Measurements from ENCODE around the gene SETBP1.

The SETBP1 gene

DNA sequence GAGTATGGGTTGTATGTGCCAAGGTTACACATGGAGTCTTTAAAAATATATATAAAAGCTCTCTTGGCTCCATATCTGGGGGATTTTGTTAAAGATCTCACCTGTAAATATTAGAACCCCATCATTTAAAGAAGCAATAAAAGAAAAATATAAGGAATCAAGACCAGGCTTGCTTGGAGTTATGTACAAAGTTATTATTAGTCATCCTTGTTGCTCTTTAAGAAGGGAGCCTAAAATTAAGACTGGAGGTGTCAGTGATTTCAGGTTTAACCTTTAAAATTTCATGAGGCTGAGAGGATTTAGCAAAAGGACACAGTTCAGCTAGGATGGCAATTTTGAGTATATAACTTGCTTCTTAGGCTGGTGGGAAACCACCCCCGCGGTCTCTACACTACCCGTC lies 181.4 kb downstream of the SETBP1 start:
- no peak for ATAC-seq
- TF ChIP-seq, protein P1, sequence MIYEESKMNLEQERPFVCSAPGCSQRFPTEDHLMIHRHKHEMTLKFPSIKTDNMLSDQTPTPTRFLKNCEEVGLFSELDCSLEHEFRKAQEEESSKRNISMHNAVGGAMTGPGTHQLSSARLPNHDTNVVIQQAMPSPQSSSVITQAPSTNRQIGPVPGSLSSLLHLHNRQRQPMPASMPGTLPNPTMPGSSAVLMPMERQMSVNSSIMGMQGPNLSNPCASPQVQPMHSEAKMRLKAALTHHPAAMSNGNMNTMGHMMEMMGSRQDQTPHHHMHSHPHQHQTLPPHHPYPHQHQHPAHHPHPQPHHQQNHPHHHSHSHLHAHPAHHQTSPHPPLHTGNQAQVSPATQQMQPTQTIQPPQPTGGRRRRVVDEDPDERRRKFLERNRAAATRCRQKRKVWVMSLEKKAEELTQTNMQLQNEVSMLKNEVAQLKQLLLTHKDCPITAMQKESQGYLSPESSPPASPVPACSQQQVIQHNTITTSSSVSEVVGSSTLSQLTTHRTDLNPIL (CRISPR knock-in tag; IDR thresholded peaks at IDR 0.05; ENCODE audit: low read depth), result no peak
- TF ChIP-seq, protein P2, sequence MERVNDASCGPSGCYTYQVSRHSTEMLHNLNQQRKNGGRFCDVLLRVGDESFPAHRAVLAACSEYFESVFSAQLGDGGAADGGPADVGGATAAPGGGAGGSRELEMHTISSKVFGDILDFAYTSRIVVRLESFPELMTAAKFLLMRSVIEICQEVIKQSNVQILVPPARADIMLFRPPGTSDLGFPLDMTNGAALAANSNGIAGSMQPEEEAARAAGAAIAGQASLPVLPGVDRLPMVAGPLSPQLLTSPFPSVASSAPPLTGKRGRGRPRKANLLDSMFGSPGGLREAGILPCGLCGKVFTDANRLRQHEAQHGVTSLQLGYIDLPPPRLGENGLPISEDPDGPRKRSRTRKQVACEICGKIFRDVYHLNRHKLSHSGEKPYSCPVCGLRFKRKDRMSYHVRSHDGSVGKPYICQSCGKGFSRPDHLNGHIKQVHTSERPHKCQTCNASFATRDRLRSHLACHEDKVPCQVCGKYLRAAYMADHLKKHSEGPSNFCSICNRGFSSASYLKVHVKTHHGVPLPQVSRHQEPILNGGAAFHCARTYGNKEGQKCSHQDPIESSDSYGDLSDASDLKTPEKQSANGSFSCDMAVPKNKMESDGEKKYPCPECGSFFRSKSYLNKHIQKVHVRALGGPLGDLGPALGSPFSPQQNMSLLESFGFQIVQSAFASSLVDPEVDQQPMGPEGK (CRISPR knock-in tag; IDR thresholded peaks at IDR 0.05; ENCODE audit: borderline replicate concordance), result no peak
- TF ChIP-seq CSDC2 (CRISPR knock-in tag; IDR thresholded peaks at IDR 0.05) (no peak), GLIS3 (CRISPR knock-in tag; IDR thresholded peaks at IDR 0.05) (no peak)

DNA sequence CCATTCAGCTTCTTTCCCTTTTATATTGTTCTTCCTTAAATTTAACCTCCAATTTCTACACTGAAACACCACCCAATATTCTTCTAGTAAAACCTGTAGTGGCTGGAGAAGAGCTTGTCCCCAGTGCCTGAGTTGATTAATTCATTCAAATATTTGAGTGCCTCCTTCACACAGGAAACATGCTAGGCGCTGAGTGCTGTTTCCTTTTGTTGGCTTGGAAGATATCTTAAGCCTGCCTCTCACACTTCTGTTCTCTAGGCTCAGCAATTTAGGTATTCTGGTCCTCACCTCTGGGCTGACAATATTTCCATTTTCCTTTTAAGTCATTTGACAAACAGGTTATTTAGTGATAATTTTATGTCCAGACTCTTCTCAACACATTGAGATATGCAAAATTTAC lies 185.4 kb downstream of the SETBP1 start:
- TF ChIP-seq ZFP30 (CRISPR knock-in tag; IDR thresholded peaks at IDR 0.05) (no peak), ZC3H10 (CRISPR knock-in tag; IDR thresholded peaks at IDR 0.05) (no peak), ZNF565 (CRISPR knock-in tag; conservative IDR thresholded peaks at IDR 0.05; ENCODE audit: low read depth) (no peak), TCF4 (CRISPR knock-in tag; IDR thresholded peaks at IDR 0.05; ENCODE audit: borderline replicate concordance) (no peak), OSR1 (CRISPR knock-in tag; IDR thresholded peaks at IDR 0.05) (no peak), TOX (CRISPR knock-in tag; IDR thresholded peaks at IDR 0.05; ENCODE audit: borderline replicate concordance) (no peak), ZNF8 (CRISPR knock-in tag; IDR thresholded peaks at IDR 0.05) (no peak), PPARA (CRISPR knock-in tag; IDR thresholded peaks at IDR 0.05; ENCODE audit: borderline replicate concordance) (no peak)
- no peak for ATAC-seq

DNA sequence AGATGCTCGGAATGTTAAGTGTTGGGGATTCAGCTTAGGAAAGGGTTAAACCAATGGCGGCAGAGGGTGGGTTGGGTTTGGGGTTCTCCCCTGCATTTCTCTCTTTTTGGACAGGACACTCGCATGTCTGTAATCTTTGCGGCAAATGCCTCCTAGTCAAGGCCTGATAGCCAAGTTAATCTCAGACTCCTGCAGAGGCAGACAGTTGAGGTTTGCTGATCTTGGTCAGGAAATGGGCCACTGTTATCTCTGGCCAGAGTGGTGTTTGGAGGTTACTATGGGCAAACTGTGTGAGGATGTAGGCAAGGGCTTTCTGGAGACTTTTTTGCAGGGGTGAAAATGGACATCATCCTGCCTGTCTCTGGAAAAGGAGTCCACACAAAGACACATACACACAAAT lies 188.8 kb downstream of the SETBP1 start:
- TF ChIP-seq RARB (CRISPR knock-in tag; IDR thresholded peaks at IDR 0.05), result no peak
- TF ChIP-seq ARNTL (CRISPR knock-in tag; IDR thresholded peaks at IDR 0.05; ENCODE audit: borderline replicate concordance, low read depth), result no peak
- no peak for TF ChIP-seq GLIS3 (CRISPR knock-in tag; IDR thresholded peaks at IDR 0.05)
- TF ChIP-seq TOX (CRISPR knock-in tag; IDR thresholded peaks at IDR 0.05; ENCODE audit: borderline replicate concordance), result no peak
- TF ChIP-seq PPARA (CRISPR knock-in tag; IDR thresholded peaks at IDR 0.05; ENCODE audit: borderline replicate concordance), result no peak
- TF ChIP-seq ZC3H10 (CRISPR knock-in tag; IDR thresholded peaks at IDR 0.05), result no peak
- no peak for TF ChIP-seq ISL1 (CRISPR knock-in tag; IDR thresholded peaks at IDR 0.05)
- no peak for TF ChIP-seq ZFP3 (CRISPR knock-in tag; IDR thresholded peaks at IDR 0.05)
- TF ChIP-seq, protein P3, sequence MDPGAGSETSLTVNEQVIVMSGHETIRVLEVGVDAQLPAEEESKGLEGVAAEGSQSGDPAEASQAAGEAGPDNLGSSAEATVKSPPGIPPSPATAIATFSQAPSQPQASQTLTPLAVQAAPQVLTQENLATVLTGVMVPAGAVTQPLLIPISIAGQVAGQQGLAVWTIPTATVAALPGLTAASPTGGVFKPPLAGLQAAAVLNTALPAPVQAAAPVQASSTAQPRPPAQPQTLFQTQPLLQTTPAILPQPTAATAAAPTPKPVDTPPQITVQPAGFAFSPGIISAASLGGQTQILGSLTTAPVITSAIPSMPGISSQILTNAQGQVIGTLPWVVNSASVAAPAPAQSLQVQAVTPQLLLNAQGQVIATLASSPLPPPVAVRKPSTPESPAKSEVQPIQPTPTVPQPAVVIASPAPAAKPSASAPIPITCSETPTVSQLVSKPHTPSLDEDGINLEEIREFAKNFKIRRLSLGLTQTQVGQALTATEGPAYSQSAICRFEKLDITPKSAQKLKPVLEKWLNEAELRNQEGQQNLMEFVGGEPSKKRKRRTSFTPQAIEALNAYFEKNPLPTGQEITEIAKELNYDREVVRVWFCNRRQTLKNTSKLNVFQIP (CRISPR knock-in tag; IDR thresholded peaks at IDR 0.05; ENCODE audit: borderline replicate concordance, low read depth), result no peak
- no peak for TF ChIP-seq CSDC2 (CRISPR knock-in tag; IDR thresholded peaks at IDR 0.05)
- no peak for TF ChIP-seq ZNF70 (CRISPR knock-in tag; IDR thresholded peaks at IDR 0.05)
- no peak for TF ChIP-seq OSR1 (CRISPR knock-in tag; IDR thresholded peaks at IDR 0.05)
- no peak for TF ChIP-seq TCF4 (CRISPR knock-in tag; IDR thresholded peaks at IDR 0.05; ENCODE audit: borderline replicate concordance)
- no peak for TF ChIP-seq BACH2 (CRISPR knock-in tag; IDR thresholded peaks at IDR 0.05; ENCODE audit: borderline replicate concordance)
- no peak for TF ChIP-seq ESRRG (CRISPR knock-in tag; IDR thresholded peaks at IDR 0.05)
- no peak for TF ChIP-seq ZNF8 (CRISPR knock-in tag; IDR thresholded peaks at IDR 0.05)
- ATAC-seq, result no peak

DNA sequence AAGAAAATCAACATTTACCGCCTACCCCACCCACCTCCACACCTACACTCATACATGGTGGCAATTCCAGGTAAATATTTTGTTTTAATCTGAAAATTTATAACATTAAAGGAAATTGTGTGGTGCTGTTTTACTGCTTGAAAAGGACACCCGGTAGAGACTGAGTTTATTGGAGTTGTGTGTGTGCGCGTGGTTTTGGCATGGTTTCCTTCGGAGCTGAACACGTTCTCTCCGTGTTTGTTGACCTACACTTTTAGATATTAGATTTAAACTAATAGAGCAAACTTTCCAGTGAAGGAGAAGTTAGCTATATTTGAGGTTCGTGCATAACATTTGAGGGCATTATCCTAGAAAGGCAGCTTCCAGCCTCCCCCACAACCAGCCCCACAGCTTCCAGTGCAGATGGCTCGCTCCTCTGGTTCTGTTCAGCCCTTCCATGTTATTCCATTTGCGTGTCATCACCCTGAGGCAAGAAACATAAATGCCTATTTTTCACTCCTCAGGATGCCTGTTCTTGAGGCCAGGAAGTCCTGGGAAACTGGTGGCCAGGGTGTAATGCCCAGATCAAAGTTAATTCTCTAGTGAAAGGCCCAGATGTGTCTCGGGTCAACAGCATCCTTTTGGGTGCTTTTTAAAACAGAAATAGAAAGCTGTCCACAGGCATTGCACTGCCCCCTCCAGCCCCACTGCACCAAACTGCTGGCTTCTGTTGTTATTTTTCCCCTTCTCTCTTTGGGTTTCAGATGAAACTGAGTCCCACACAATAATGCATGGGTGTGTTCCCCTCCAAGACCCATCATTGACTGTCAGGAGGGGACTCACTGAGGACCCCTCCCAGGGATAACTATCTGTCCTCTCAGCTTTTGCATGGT lies 190.2 kb downstream of the SETBP1 start:
- TF ChIP-seq, protein P1 (CRISPR knock-in tag; IDR thresholded peaks at IDR 0.05; ENCODE audit: low read depth), result no peak
- no peak for TF ChIP-seq RARB (CRISPR knock-in tag; IDR thresholded peaks at IDR 0.05)
- no peak for TF ChIP-seq ISL1 (CRISPR knock-in tag; IDR thresholded peaks at IDR 0.05)
- no peak for ATAC-seq

Measured in SK-N-SH treated with all-trans-retinoic acid at 6 μM for 48 hours (cell line).